ENCODE measurements around the gene PARD6G. TPM values are rescaled to one million over a fixed set of nuclear protein-coding genes. Genes with fewer than 3 reads are reported as not detected.

The PARD6G gene
- total RNA-seq, 1 experiment from 2014 or later, result 13.0 TPM

DNA sequence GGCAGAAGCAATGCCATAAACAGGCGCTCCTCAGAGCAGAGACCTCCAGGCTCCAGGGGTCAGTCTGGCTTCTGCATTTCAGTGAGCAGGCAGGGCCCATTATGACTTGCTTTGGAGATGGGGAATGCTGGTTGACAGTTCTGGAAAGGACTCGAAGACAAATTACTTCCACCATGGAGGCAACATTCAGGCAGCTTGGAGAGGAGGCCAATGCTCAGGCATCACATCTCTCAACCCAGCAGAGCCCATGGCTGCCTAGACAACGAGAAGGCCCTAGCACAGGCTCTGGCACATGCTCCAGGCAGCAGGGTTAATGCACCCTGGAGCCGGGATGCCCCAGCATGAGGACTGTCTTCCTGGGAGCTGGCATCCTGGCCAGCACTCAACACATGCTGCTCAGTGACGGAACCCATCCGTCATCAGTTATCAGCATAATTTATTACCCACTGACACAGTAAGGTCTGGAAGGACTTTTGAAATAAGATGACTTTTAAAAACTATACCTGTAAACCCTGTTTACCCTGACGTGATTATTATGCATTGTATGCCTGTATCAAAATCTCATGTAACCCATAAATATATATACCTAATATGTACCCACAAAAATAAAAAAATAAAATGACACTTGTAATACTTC is 85.4 kb downstream of the PARD6G start (continued):
- no peak for TF ChIP-seq ZNF281 (CRISPR knock-in tag; IDR thresholded peaks at IDR 0.05)
- TF ChIP-seq, protein P1, sequence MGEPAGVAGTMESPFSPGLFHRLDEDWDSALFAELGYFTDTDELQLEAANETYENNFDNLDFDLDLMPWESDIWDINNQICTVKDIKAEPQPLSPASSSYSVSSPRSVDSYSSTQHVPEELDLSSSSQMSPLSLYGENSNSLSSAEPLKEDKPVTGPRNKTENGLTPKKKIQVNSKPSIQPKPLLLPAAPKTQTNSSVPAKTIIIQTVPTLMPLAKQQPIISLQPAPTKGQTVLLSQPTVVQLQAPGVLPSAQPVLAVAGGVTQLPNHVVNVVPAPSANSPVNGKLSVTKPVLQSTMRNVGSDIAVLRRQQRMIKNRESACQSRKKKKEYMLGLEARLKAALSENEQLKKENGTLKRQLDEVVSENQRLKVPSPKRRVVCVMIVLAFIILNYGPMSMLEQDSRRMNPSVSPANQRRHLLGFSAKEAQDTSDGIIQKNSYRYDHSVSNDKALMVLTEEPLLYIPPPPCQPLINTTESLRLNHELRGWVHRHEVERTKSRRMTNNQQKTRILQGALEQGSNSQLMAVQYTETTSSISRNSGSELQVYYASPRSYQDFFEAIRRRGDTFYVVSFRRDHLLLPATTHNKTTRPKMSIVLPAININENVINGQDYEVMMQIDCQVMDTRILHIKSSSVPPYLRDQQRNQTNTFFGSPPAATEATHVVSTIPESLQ (CRISPR knock-in tag; IDR thresholded peaks at IDR 0.05), result no peak
- TF ChIP-seq, protein P2, sequence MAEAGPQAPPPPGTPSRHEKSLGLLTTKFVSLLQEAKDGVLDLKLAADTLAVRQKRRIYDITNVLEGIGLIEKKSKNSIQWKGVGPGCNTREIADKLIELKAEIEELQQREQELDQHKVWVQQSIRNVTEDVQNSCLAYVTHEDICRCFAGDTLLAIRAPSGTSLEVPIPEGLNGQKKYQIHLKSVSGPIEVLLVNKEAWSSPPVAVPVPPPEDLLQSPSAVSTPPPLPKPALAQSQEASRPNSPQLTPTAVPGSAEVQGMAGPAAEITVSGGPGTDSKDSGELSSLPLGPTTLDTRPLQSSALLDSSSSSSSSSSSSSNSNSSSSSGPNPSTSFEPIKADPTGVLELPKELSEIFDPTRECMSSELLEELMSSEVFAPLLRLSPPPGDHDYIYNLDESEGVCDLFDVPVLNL (CRISPR knock-in tag; IDR thresholded peaks at IDR 0.05; ENCODE audit: borderline replicate concordance, low read depth), result no peak
- TF ChIP-seq, protein P3, sequence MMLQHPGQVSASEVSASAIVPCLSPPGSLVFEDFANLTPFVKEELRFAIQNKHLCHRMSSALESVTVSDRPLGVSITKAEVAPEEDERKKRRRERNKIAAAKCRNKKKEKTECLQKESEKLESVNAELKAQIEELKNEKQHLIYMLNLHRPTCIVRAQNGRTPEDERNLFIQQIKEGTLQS (CRISPR knock-in tag; conservative IDR thresholded peaks at IDR 0.05), result no peak
- TF ChIP-seq ZNF121 (CRISPR knock-in tag; IDR thresholded peaks at IDR 0.05), result no peak

DNA sequence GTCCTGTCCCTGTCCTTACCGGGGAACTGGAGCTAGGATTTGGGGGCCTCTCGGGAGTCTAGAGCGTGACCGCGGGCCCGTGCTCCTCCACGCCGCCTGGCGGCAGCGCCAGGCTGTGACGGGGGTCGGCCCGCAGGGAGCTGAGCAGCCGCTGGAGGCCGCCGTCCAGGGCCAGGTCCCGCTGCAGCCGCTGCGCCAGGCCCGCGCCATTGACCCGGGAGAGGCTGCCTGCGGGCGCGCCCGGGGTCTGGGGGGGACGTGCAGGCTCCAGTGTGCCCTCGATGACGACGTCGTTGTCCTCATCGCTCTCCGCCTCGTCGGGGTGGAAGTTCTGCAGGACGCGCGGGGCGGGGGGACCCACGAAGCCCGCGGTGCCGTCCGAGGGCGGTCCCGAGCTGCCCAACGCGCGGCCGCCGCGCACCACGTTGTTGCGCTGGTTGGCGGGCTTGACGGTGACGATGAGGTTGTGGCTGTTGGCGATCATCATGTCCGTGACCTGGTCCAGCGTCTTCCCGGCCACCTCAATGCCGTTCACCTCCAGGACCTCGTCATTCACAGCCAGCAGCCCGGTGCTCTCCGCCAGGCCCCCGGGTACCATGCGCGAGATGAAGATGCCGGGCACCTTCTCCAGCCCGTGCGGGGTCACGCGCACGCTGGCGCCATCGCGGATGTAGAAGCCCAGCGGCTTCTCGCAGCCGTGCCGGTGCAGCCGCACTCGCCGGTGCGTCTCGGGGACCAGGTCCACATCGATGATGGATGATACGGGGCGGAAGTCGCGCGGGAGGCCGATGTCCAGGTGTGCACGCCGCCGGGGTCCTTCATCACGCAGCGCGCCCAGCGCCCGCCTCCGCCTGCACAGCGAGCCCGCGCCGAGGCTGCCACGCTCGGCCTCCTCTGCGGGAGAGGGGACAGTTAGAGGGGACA is 87.3 kb downstream of the PARD6G start:
- Mint-ChIP-seq H3K9me3 (peaks cover 26% of the 10 kb centered on the region), H3K36me3 (peaks cover 40% of the 10 kb centered on the region), H3K27me3 (ENCODE audit: low read depth) (peaks cover 4% of the 10 kb centered on the region; the same call in 1 of the 2 replicates), H3K4me3 (no peak overlapping the region), H3K27ac (no peak overlapping the region), H3K4me1 (no peaks in the 10 kb centered on the region; the same call in 1 of the 2 replicates)
- ChIA-PET POLR2A (no interaction called here), CTCF (interaction anchor here (0.6 to 4.2 kb wide), 19 partner anchors 8 to 326 kb away, joined by 3 to 24 read pairs (median 4); partner anchors contain the start of gene RBFA)
- ATAC-seq (peak; percentile 76), DNase-seq (ENCODE audit: low spot score) (peak; percentile 43)
- no peak for TF ChIP-seq JUN (CRISPR knock-in tag; IDR thresholded peaks at IDR 0.05)
- TF ChIP-seq CTCF (IDR thresholded peaks at IDR 0.05), result peak; percentile 30; the same call in 1 of the 2 replicates

DNA sequence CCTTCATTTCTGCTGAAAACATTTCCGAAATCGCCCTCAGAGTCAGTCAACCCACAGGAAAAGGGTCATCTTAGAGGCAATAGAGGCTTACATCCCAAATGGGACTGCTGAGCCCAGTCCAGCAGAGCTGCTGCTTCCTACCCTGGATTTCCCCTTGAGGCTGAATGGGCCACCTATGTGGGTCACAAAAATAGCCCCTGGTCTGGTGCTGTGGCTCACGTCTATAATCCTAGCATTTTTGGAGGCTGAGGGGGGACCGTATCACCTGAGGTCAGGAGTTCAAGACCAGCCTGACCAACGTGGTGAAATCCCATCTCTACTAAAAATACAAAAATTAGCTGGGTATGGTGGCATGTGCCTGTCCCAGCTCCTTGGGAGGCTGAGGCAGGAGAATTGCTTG is 88.9 kb downstream of the PARD6G start:
- POLR2A ChIA-PET, result no interaction called here
- H3K4me3 Mint-ChIP-seq, result no peak overlapping the region
- no peaks in the 10 kb centered on the region; the same call in 1 of the 2 replicates for H3K4me1 Mint-ChIP-seq
- H3K27me3 Mint-ChIP-seq (ENCODE audit: low read depth), result no peaks in the 10 kb centered on the region
- no peak for TF ChIP-seq USF2 (CRISPR knock-in tag; IDR thresholded peaks at IDR 0.05)
- TF ChIP-seq GTF2I (CRISPR knock-in tag; conservative IDR thresholded peaks at IDR 0.05), result no peak
- no peak for TF ChIP-seq OVOL2 (CRISPR knock-in tag; IDR thresholded peaks at IDR 0.05; ENCODE audit: borderline replicate concordance)
- no peak for TF ChIP-seq NFYB (CRISPR knock-in tag; conservative IDR thresholded peaks at IDR 0.05; ENCODE audit: low read depth)
- no peak for TF ChIP-seq PRRX2 (CRISPR knock-in tag; IDR thresholded peaks at IDR 0.05)
- no peak for TF ChIP-seq CBFB (CRISPR knock-in tag; IDR thresholded peaks at IDR 0.05; ENCODE audit: low read depth)
- TF ChIP-seq JAZF1 (CRISPR knock-in tag; IDR thresholded peaks at IDR 0.05), result no peak
- TF ChIP-seq NFE2L1 (CRISPR knock-in tag; IDR thresholded peaks at IDR 0.05), result no peak
- DNase-seq (ENCODE audit: low spot score) (no peak), ATAC-seq (no peak)
- H3K36me3 Mint-ChIP-seq, result peaks cover 24% of the 10 kb centered on the region
- peaks cover 12% of the 10 kb centered on the region for H3K9me3 Mint-ChIP-seq
- CTCF ChIA-PET, result interaction anchor here (0.8 to 4.2 kb wide), 8 partner anchors 10 to 99 kb away, joined by 3 to 24 read pairs (median 4); partner anchors contain the start of gene PARD6G
- no peak overlapping the region for H3K27ac Mint-ChIP-seq
